ENCODE results near the gene XPC. TPM values are rescaled to one million over a fixed set of nuclear protein-coding genes. Genes with fewer than 3 reads are reported as not detected.

The XPC gene
- total and polyA plus RNA-seq, 2 donors (not counting 3 experiments of a cell fraction or from before 2014, with no cell fraction given) = 11.9 to 36.8 TPM

GRCh38 chr3:14199641-14200040 is 21.2 kb upstream of the XPC start:
- no peak for DNase-seq (ENCODE audit: low read depth, low spot score)
- Histone ChIP-seq H2AFZ (ENCODE audit: low read depth, low read length) (no peak overlapping the region), H3K27ac (ENCODE audit: insufficient read depth, low read depth, low read length) (no peak overlapping the region), H3K27me3 (ENCODE audit: control insufficient read depth in 2 of 2, insufficient read depth in 2 of 2, low read length in 2 of 2) (no peaks in the 10 kb centered on the region), H4K20me1 (replicated peaks; ENCODE audit: control insufficient read depth, extremely low read depth, insufficient read depth, low read length) (no peaks in the 10 kb centered on the region), H3K9ac (replicated peaks; ENCODE audit: extremely low read depth, insufficient read depth, low read length) (no peak overlapping the region), H3K4me2 (ENCODE audit: insufficient read depth, low read length) (no peak overlapping the region), H3K36me3 (ENCODE audit: control insufficient read depth in 2 of 2, extremely low read depth in 1 of 2, insufficient read depth in 2 of 2, low read length in 2 of 2) (peaks cover 0 to 2% of the 10 kb centered on the region in 2 experiments), H3K4me1 (ENCODE audit: control insufficient read depth, extremely low read depth, insufficient read depth, low read length) (no peaks in the 10 kb centered on the region), H3K79me2 (ENCODE audit: control insufficient read depth, insufficient read depth, low read length) (peaks cover 3% of the 10 kb centered on the region), H3K9me3 (replicated peaks; ENCODE audit: control insufficient read depth, insufficient read depth, low read length) (no peaks in the 10 kb centered on the region), H3K9me1 (replicated peaks; ENCODE audit: control insufficient read depth, extremely low read depth, insufficient read depth, low read length) (no peaks in the 10 kb centered on the region), H3K4me3 (replicated peaks in 1 of 3; ENCODE audit: insufficient read depth in 1 of 3, low read depth in 1 of 3, low read length in 3 of 3) (no peak overlapping the region)
- CTCF ChIA-PET = no interaction called here
- dilution Hi-C loops (cut with MboI; ENCODE audit: extremely low pct_ligation_motif_present, low sequenced_read_pairs) = no loop called here
- TF ChIP-seq FOS (IDR thresholded peaks at IDR 0.05; ENCODE audit: borderline replicate concordance, insufficient read depth, low read length) = no peak
- TF ChIP-seq GATA2 (IDR thresholded peaks at IDR 0.05; ENCODE audit: insufficient read depth, insufficient read length, low read depth, low read length) = no peak
- POLR2A ChIA-PET = no interaction called here
- intact Hi-C loops (cut with micrococcal nuclease) = loop anchor here (5.0 kb wide), 1 partner anchor 203 kb away; the partner anchor contains the start of gene SLC6A6
- no TSS peak for BruUV-seq (replicated peaks)
- no peak for FAIRE-seq

GRCh38 chr3:14194865-14195264 is 16.5 kb upstream of the XPC start:
- ChIA-PET POLR2A (no interaction called here), CTCF (interaction anchor here (1.4 kb wide), 1 partner anchor 9 kb away, joined by 7 read pairs; no protein-coding TSS in a partner anchor)
- Histone ChIP-seq H3K9me3 (replicated peaks; ENCODE audit: control insufficient read depth, insufficient read depth, low read length) (no peaks in the 10 kb centered on the region), H3K9me1 (replicated peaks; ENCODE audit: control insufficient read depth, extremely low read depth, insufficient read depth, low read length) (no peaks in the 10 kb centered on the region), H3K79me2 (ENCODE audit: control insufficient read depth, insufficient read depth, low read length) (peaks cover 9% of the 10 kb centered on the region), H3K27me3 (ENCODE audit: control insufficient read depth in 2 of 2, insufficient read depth in 2 of 2, low read length in 2 of 2) (no peaks in the 10 kb centered on the region), H3K4me2 (ENCODE audit: insufficient read depth, low read length) (no peak overlapping the region), H4K20me1 (replicated peaks; ENCODE audit: control insufficient read depth, extremely low read depth, insufficient read depth, low read length) (no peaks in the 10 kb centered on the region), H3K9ac (replicated peaks; ENCODE audit: extremely low read depth, insufficient read depth, low read length) (no peak overlapping the region), H2AFZ (ENCODE audit: low read depth, low read length) (no peak overlapping the region), H3K27ac (ENCODE audit: insufficient read depth, low read depth, low read length) (no peak overlapping the region), H3K4me1 (ENCODE audit: control insufficient read depth, extremely low read depth, insufficient read depth, low read length) (no peaks in the 10 kb centered on the region), H3K4me3 (replicated peaks in 1 of 3; ENCODE audit: insufficient read depth in 1 of 3, low read depth in 1 of 3, low read length in 3 of 3) (no peak overlapping the region), H3K36me3 (ENCODE audit: control insufficient read depth in 2 of 2, extremely low read depth in 1 of 2, insufficient read depth in 2 of 2, low read length in 2 of 2) (peaks cover 0 to 2% of the 10 kb centered on the region in 2 experiments)
- intact Hi-C loops (cut with micrococcal nuclease) = no loop called here
- no peak for FAIRE-seq
- DNase-seq (ENCODE audit: low read depth, low spot score) = no peak
- TF ChIP-seq GATA2 (IDR thresholded peaks at IDR 0.05; ENCODE audit: insufficient read depth, insufficient read length, low read depth, low read length) (no peak), MYC (IDR thresholded peaks at IDR 0.05; ENCODE audit: low read depth, low read length) (no peak), POLR2A (IDR thresholded peaks at IDR 0.05; ENCODE audit: low read depth, low read length) (no peak), MAX (IDR thresholded peaks at IDR 0.05; ENCODE audit: insufficient read depth, insufficient read length) (no peak), CTCF (IDR thresholded peaks at IDR 0.05; ENCODE audit: extremely low read depth in 1 of 2, insufficient read depth in 1 of 2, low read depth in 1 of 2, low read length in 2 of 2) (no peak), JUN (IDR thresholded peaks at IDR 0.05; ENCODE audit: borderline replicate concordance, insufficient read depth, insufficient read length, low read depth) (no peak), FOS (IDR thresholded peaks at IDR 0.05; ENCODE audit: borderline replicate concordance, insufficient read depth, low read length) (no peak), POLR2AphosphoS5 (IDR thresholded peaks at IDR 0.05; ENCODE audit: insufficient read depth, low read depth, low read length) (no peak), EZH2 (IDR thresholded peaks at IDR 0.05; ENCODE audit: borderline replicate concordance, low read depth, low read length, severe bottlenecking) (no peak)
- BruUV-seq (replicated peaks) = no TSS peak
- dilution Hi-C loops (cut with MboI; ENCODE audit: extremely low pct_ligation_motif_present, low sequenced_read_pairs) = no loop called here

Measured in endothelial cell of umbilical vein (primary cell).